ENCODE results near the gene ALG8. TPM values are rescaled to one million over a fixed set of nuclear protein-coding genes. Genes with fewer than 3 reads are reported as not detected.

Gene ALG8
- total and polyA plus RNA-seq, 7 experiments from 2014 or later: 27.2 to 58.4 (median 34.1) TPM

- Mint-ChIP-seq H3K4me1 (no peaks in the 10 kb centered on the region), H3K9me3 (no peaks in the 10 kb centered on the region), H3K27ac (no peak overlapping the region), H3K36me3 (peaks cover 9 to 44% (median 32%) of the 10 kb centered on the region in 5 donors), H3K27me3 (no peaks in the 10 kb centered on the region), H3K4me3 (no peak overlapping the region)
- no peaks in the 10 kb centered on the region for H3K4me1 ChIP-seq (ENCODE audit: control insufficient read depth in 2 of 2, insufficient read depth in 2 of 2, low read length in 2 of 2)
- H3K36me3 ChIP-seq (ENCODE audit: control insufficient read depth in 2 of 3, insufficient read depth in 3 of 3, low read length in 3 of 3): peaks cover 0 to 39% (median 17%) of the 10 kb centered on the region in 3 experiments
- no peak for DNase-seq
- intact Hi-C loops (cut with micrococcal nuclease): no loop called here
- no peak overlapping the region for H3K27ac ChIP-seq (ENCODE audit: low read depth, low read length)
- H3K27me3 ChIP-seq (ENCODE audit: control insufficient read depth in 2 of 2, insufficient read depth in 2 of 2, low read length in 2 of 2): no peaks in the 10 kb centered on the region
- H3K9me3 ChIP-seq (ENCODE audit: control insufficient read depth in 2 of 3, low read length in 3 of 3): no peaks in the 10 kb centered on the region
- ATAC-seq: no peak
- CTCF ChIA-PET: no interaction called here
- POLR2A ChIA-PET: no interaction called here
- H3K4me3 ChIP-seq (ENCODE audit: low read length): no peak overlapping the region
Measured at GRCh38 chr11:78110830-78111229, 28.6 kb downstream of the ALG8 start.

- no peaks in the 10 kb centered on the region for H3K4me1 ChIP-seq (ENCODE audit: control insufficient read depth in 2 of 2, insufficient read depth in 2 of 2, low read length in 2 of 2)
- no peak overlapping the region for H3K4me3 ChIP-seq (ENCODE audit: low read length)
- ChIA-PET CTCF (no interaction called here), POLR2A (no interaction called here)
- H3K27ac ChIP-seq (ENCODE audit: low read depth, low read length): no peak overlapping the region
- H3K27me3 ChIP-seq (ENCODE audit: control insufficient read depth in 2 of 2, insufficient read depth in 2 of 2, low read length in 2 of 2): no peaks in the 10 kb centered on the region
- no peaks in the 10 kb centered on the region for H3K9me3 ChIP-seq (ENCODE audit: control insufficient read depth in 2 of 3, low read length in 3 of 3)
- Mint-ChIP-seq H3K9me3 (no peaks in the 10 kb centered on the region), H3K36me3 (peaks cover 9 to 45% (median 32%) of the 10 kb centered on the region in 5 donors), H3K27me3 (no peaks in the 10 kb centered on the region), H3K4me1 (no peaks in the 10 kb centered on the region), H3K4me3 (no peak overlapping the region), H3K27ac (no peak overlapping the region)
- intact Hi-C loops (cut with micrococcal nuclease): no loop called here
- no peak for DNase-seq
- H3K36me3 ChIP-seq (ENCODE audit: control insufficient read depth in 2 of 3, insufficient read depth in 3 of 3, low read length in 3 of 3): peaks cover 0 to 39% (median 17%) of the 10 kb centered on the region in 3 experiments
- ATAC-seq: no peak
Measured at GRCh38 chr11:78110351-78110750, 29.1 kb downstream of the ALG8 start.

- H3K4me1 ChIP-seq (ENCODE audit: control insufficient read depth in 2 of 2, insufficient read depth in 2 of 2, low read length in 2 of 2): no peaks in the 10 kb centered on the region
- no peaks in the 10 kb centered on the region for H3K27me3 ChIP-seq (ENCODE audit: control insufficient read depth in 2 of 2, insufficient read depth in 2 of 2, low read length in 2 of 2)
- no peaks in the 10 kb centered on the region for H3K9me3 ChIP-seq (ENCODE audit: control insufficient read depth in 2 of 3, low read length in 3 of 3)
- ChIA-PET POLR2A (no interaction called here), CTCF (interaction anchor here (0.6 kb wide), 1 partner anchor 10 kb away, joined by 3 read pairs; no protein-coding TSS in a partner anchor)
- intact Hi-C loops (cut with micrococcal nuclease): no loop called here
- no peak overlapping the region for H3K4me3 ChIP-seq (ENCODE audit: low read length)
- Mint-ChIP-seq H3K4me3 (no peak overlapping the region), H3K27ac (no peak overlapping the region), H3K9me3 (no peaks in the 10 kb centered on the region), H3K4me1 (no peaks in the 10 kb centered on the region), H3K27me3 (no peaks in the 10 kb centered on the region), H3K36me3 (peaks cover 9 to 50% (median 32%) of the 10 kb centered on the region in 5 donors)
- H3K36me3 ChIP-seq (ENCODE audit: control insufficient read depth in 2 of 3, insufficient read depth in 3 of 3, low read length in 3 of 3): peaks cover 0 to 39% (median 17%) of the 10 kb centered on the region in 3 experiments
- DNase-seq: no peak
- ATAC-seq: no peak
- H3K27ac ChIP-seq (ENCODE audit: low read depth, low read length): no peak overlapping the region
Measured at GRCh38 chr11:78109081-78110015, 30.1 kb downstream of the ALG8 start.

- Histone ChIP-seq H3K9me3 (ENCODE audit: control insufficient read depth in 2 of 3, low read length in 3 of 3) (no peaks in the 10 kb centered on the region), H3K4me1 (ENCODE audit: control insufficient read depth in 2 of 2, insufficient read depth in 2 of 2, low read length in 2 of 2) (no peaks in the 10 kb centered on the region), H3K36me3 (ENCODE audit: control insufficient read depth in 2 of 3, insufficient read depth in 3 of 3, low read length in 3 of 3) (peaks cover 0 to 40% (median 0%) of the 10 kb centered on the region in 3 experiments), H3K27me3 (ENCODE audit: control insufficient read depth in 2 of 2, insufficient read depth in 2 of 2, low read length in 2 of 2) (no peaks in the 10 kb centered on the region), H3K27ac (ENCODE audit: low read depth, low read length) (no peak overlapping the region), H3K4me3 (ENCODE audit: low read length) (no peak overlapping the region)
- Mint-ChIP-seq H3K27me3 (no peaks in the 10 kb centered on the region), H3K4me3 (no peak overlapping the region), H3K36me3 (peaks cover 18 to 52% (median 30%) of the 10 kb centered on the region in 5 donors), H3K9me3 (no peaks in the 10 kb centered on the region), H3K27ac (no peak overlapping the region), H3K4me1 (peaks cover 0 to under 1% (median 0%) of the 10 kb centered on the region in 7 donors)
- ChIA-PET CTCF (no interaction called here), POLR2A (no interaction called here)
- DNase-seq: no peak
- ATAC-seq: no peak
- intact Hi-C loops (cut with micrococcal nuclease): no loop called here
Measured at GRCh38 chr11:78100676-78101472, 38.6 kb downstream of the ALG8 start.

- POLR2A ChIA-PET: no interaction called here
- Mint-ChIP-seq H3K27ac (no peak overlapping the region), H3K36me3 (peaks cover 18 to 51% (median 34%) of the 10 kb centered on the region in 5 donors), H3K27me3 (no peaks in the 10 kb centered on the region), H3K4me1 (peaks cover 0 to 5% (median 0%) of the 10 kb centered on the region in 7 donors), H3K4me3 (no peak overlapping the region), H3K9me3 (no peaks in the 10 kb centered on the region)
- no peak for ATAC-seq
- no peaks in the 10 kb centered on the region for H3K4me1 ChIP-seq (ENCODE audit: control insufficient read depth in 2 of 2, insufficient read depth in 2 of 2, low read length in 2 of 2)
- peaks cover 0 to 40% (median 0%) of the 10 kb centered on the region in 3 experiments for H3K36me3 ChIP-seq (ENCODE audit: control insufficient read depth in 2 of 3, insufficient read depth in 3 of 3, low read length in 3 of 3)
- no peaks in the 10 kb centered on the region for H3K9me3 ChIP-seq (ENCODE audit: control insufficient read depth in 2 of 3, low read length in 3 of 3)
- CTCF ChIA-PET: no interaction called here
- DNase-seq: no peak
- no peaks in the 10 kb centered on the region for H3K27me3 ChIP-seq (ENCODE audit: control insufficient read depth in 2 of 2, insufficient read depth in 2 of 2, low read length in 2 of 2)
- H3K27ac ChIP-seq (ENCODE audit: low read depth, low read length): no peak overlapping the region
- intact Hi-C loops (cut with micrococcal nuclease): no loop called here
- H3K4me3 ChIP-seq (ENCODE audit: low read length): no peak overlapping the region
Measured at GRCh38 chr11:78100261-78100660, 39.2 kb downstream of the ALG8 start.

GRCh38 chr11:78099666-78100065 is 39.8 kb downstream of the ALG8 start:
- peaks cover 18 to 52% (median 34%) of the 10 kb centered on the region in 5 donors for H3K36me3 Mint-ChIP-seq
- no peak for ATAC-seq
- H3K4me1 Mint-ChIP-seq: peaks cover 0 to 5% (median 0%) of the 10 kb centered on the region in 7 donors
- H3K27ac Mint-ChIP-seq: no peak overlapping the region
- Histone ChIP-seq H3K27me3 (ENCODE audit: control insufficient read depth in 2 of 2, insufficient read depth in 2 of 2, low read length in 2 of 2) (no peaks in the 10 kb centered on the region), H3K4me3 (ENCODE audit: low read length) (no peak overlapping the region), H3K9me3 (ENCODE audit: control insufficient read depth in 2 of 3, low read length in 3 of 3) (no peaks in the 10 kb centered on the region), H3K27ac (ENCODE audit: low read depth, low read length) (no peak overlapping the region), H3K4me1 (ENCODE audit: control insufficient read depth in 2 of 2, insufficient read depth in 2 of 2, low read length in 2 of 2) (no peaks in the 10 kb centered on the region), H3K36me3 (ENCODE audit: control insufficient read depth in 2 of 3, insufficient read depth in 3 of 3, low read length in 3 of 3) (peaks cover 0 to 40% (median 0%) of the 10 kb centered on the region in 3 experiments)
- H3K9me3 Mint-ChIP-seq: no peaks in the 10 kb centered on the region
- no peak overlapping the region for H3K4me3 Mint-ChIP-seq
- ChIA-PET CTCF (no interaction called here), POLR2A (no interaction called here)
- intact Hi-C loops (cut with micrococcal nuclease): no loop called here
- DNase-seq: no peak
- no peaks in the 10 kb centered on the region for H3K27me3 Mint-ChIP-seq

Data from naive thymus-derived CD4-positive, alpha-beta T cell (primary cell).